Suppressor macrophage (primary cell): Measurements from ENCODE around the gene EDC3.
"Not testable (repeated sequence)": the region's sequence is repeated elsewhere in the genome, so short reads cannot be mapped to it uniquely, and the experiment has no call there.

Source experiments
- DNase-seq, 4 experiments: peaks; one replicate each; pipeline ENCODE4 v3.0.0-alpha.2; 2020 to 2022

Gene EDC3

DNA sequence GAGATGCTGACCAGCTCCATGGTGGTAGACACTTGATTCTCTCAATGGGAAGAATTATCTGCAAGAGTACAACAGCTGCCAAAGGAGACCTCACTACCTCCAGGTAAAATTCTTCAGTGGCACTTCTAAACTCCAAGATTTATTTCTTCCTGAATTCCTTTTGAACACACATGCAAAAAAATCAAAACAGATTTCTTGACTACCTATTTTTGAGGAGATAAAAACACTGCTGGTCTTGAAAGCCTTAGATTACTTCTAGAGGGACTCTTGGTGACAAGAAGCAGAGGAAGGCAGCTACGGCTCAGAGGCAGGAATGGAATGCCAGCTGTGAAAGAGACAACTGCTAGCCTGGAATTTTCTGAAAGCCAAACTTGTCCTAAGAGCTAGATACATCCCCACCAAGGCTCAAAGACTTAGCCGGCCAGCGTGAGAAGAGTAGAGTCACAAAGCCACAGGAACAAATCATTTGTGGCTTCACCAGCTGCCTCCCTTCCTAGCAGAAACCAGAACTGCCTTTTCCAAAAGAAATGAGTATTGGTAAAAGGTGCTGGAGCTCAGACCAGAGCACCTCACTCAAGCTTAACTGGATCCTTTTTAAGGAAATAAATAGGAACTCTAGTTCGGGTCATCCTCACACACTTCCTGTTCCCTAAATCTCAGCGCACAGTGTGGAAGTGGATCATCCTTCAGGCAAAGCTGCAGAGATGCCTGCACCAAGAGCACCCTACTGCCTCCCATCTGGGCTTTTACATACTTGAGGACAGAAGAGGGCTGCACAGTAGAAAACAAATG lies 47.6 kb downstream of the EDC3 start:
- DNase-seq: peak; percentile 42 to 53 (median 49)

GRCh38 chr15:74646480-74646879 lies 49.3 kb downstream of the EDC3 start:
- no peak for DNase-seq

DNA sequence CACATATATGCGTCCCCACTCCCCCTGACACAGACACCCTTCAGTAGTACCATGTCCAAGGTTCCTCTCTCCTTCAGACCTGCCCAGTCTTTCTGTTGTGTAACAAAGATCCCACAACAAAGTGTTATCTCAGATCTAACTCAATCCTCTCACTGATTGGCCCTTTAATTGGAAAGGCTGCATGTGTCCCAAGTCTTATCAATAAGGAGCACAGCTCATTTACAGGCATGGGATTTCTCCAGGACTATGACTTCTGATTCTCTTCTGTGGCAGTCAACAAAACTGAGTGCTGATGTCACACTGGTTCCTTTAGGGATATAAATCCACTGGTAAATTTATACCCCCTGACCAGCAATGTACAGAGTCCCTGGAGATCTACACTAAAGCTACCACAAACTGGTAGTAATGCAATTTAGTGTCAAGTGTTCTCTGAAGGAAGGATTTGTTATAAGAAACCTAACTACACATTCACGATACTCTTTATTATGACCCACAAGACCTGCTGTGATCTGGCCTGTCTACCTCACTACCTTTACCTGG lies 52.1 kb downstream of the EDC3 start:
- DNase-seq: no peak

DNA sequence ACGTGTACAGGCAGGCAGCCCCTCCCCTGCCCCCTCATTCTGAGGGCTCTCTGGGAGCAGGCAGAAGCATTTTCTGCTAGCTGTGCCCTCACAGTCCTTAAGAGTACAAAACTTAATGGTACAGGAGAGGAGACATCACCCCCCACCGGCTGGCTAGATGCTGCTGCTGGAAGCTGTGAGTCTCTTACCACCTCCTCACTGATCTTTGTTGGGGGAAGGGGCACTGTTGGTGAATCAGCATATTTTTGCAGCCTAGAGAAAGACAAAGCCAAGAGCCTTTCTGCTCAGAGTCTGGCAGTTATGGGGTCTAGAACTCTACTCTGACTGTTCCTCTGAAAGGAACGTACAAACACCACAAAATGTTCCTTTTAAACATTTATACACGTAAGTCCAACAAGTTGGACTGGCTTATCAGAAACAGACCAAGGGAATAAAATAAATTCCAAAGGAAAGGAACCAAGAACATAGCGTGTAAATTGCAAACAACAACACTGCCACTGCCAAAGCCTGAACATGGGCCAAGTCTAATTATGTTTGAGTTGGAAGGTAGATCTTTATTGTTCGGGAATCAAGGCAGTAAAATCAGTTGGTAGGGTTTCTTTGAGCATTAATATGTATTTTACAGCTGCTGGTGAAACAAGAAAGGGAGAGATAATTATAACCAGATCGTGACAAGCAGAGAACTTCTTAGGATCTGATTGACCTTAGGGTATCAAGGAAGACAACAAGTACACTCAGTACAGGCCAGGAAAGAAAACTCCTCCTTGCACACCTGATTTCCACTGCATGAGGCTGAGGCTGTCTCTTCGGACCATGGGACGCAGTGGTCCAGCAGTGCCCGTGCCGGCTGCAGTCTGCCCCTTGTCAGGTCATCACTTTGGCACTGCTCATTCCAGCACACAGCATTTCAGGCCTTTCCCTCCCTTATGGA lies 52.8 kb downstream of the EDC3 start:
- DNase-seq: no peak

- DNase-seq: no peak
Measured at GRCh38 chr15:74642348-74642733, 53.5 kb downstream of the EDC3 start.

DNA sequence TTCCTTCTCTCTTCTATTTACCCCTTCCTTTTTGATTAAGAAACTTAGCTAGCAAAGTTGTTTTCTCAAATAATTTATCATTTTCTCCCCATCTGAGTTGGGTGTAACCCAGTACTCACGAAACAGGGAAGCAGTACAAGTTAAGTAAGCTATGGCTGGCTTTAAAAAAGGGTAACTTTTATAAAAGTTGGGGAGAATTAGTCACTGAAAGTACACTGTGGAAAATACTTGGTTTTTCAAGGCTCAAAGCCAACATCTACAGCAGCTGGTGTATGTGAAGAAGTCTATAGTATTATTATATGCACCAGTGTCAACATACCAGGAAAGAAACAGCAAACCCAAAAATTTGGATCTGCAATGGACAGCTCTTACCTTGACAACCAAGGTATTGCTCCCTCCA lies 54.7 kb downstream of the EDC3 start:
- DNase-seq: no peak

DNA sequence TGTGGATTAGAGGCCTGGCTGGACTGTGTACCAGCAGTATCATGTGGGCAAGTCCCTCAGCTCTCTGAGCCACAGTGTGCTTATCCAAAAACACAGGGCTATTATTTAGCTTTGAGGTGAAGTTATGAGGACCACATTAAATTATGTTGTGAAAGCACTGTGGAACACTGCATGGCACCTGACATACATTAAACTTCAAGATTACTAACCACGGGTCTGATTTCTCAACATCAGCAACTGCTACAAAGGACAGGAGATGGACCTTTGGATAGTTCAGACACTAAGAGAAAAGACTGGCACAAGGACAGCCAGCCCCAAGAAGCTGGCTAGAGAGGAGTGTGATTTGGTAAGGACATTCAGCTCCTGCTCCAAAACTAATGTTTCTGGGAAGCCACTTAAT lies 58.8 kb downstream of the EDC3 start:
- DNase-seq: no peak

DNA sequence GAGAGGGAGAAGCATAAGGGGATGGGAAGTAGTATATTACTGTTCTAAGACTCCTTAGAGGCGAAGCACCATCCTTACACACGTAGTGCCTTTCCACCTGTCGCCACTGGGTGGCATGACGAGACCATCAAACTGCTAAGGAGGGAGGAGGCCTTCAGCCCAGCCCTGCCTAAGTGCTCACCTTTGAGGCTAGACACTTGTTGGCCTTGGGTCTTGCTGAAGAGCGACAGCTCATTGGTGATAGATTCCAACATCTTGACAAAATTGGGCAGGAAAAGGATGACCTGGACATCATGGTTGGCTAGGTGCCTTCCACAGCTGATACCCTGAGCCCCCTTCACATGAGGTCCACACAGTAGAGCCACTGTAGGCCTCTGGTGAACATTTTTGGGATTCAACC lies 60.6 kb downstream of the EDC3 start:
- peak; percentile 74 to 82 (median 78) for DNase-seq

DNA sequence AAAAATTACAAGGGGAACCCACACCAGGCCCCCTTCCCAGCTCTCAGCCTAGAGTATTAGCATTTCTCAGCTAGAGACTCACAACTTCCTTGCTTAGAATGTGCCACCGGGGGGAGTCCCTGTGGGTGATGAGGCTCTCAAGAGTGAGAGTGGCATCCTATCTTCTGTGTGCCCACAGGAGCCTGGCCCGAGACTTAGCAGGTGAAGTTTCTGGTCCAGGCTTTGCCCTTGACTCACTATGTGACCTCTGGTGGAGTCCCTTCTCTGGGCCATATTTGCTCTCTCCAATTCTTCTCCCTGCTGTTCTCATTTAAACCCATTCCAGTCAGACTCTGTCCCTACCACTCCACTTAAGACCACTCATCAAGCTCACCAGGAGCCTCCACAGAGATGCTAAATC lies 62.0 kb downstream of the EDC3 start:
- DNase-seq: no peak

DNA sequence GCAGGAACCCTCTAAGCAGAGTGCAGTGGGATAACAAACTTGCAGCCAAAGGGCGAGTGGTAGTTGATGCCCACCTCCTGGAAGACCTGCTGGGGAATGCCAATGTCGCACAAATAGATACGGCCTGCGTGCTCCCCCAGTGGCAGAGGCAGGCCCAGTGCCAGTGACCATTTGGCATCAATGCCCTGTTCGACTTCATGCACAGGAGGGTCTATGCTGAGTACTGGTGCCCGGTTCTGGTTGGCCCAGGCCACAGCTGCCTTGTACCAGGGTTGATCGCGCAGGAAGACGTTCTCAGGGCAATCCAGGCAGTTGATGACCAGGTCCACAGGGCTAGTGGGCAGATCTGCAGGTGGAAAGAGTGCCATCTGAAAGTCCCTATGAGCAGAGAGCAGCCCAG lies 63.2 kb downstream of the EDC3 start:
- DNase-seq: no peak

DNA sequence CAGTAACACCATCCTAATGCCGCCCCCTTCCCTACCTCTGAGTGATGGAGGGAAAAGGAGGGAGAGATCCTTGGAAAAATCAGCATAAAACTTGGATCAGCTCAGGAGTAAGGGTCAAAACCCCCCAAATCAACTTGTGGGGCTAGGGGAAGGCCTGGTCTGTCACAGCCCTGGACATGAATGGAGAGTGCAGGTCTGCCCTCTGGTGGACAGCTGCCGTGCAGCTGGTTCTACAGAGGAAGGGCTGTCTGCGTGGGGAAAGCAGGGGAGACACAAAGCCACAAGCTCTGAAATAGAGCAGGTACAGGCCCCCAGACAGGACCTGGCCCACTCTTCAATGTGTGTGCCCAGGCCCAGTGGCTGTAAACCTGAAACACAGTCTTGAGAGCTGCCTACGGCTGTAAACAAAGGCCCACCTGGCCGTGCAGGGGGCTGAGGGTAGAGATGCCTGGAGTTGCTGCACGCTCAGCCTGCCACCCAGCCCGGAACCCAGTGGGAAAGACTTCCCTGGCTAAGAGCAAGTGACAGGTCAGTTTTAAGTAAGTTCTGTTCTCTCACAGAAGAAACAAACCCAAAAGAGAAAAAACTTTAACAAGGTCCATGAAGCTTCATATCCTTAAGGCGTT lies 63.8 kb downstream of the EDC3 start:
- DNase-seq: peak; percentile 69 to 80 (median 72)

- no peak for DNase-seq
Measured at GRCh38 chr15:74631408-74631807, 64.4 kb downstream of the EDC3 start.

- DNase-seq: no peak
Measured at GRCh38 chr15:74631087-74631385, 64.8 kb downstream of the EDC3 start.

GRCh38 chr15:74630284-74631086 lies 65.3 kb downstream of the EDC3 start:
- DNase-seq: peak in 3 of 4 experiments; percentile 14 to 38 (median 25)

DNA sequence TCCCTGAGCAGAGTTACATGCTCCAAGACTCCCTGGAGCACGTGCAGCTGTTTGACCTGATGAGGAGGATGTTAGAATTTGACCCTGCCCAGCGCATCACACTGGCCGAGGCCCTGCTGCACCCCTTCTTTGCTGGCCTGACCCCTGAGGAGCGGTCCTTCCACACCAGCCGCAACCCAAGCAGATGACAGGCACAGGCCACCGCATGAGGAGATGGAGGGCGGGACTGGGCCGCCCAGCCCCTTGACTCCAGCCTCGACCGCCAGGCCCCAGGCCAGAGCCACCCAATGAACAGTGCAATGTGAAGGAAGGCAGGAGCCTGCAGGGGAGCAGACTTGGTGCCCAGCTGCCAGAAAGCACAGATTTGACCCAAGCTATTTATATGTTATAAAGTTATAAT lies 66.1 kb downstream of the EDC3 start:
- not testable (repeated sequence) for DNase-seq

GRCh38 chr15:74628949-74629348 lies 66.9 kb downstream of the EDC3 start:
- no peak for DNase-seq

DNA sequence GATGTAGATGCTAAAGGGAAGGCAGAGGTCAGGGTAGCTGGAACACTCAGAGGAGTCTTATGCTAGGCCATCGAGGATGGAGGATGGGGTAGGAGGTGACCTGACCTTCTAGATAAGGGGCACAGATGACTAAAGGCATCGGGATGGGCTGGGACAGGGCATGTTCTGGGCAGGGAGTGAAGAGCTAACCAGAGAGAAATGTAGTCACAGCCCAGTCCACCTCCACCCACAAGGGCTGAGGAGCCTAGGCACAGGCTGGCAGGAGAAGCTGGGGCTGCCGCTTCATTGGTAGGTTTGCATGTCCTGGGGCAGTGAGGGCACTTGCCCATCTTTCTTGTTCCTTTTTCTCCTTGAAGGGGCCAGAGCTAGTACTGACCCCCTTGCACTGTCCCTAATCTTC lies 67.6 kb downstream of the EDC3 start:
- DNase-seq: peak in 1 of 4 experiments; percentile 17

DNA sequence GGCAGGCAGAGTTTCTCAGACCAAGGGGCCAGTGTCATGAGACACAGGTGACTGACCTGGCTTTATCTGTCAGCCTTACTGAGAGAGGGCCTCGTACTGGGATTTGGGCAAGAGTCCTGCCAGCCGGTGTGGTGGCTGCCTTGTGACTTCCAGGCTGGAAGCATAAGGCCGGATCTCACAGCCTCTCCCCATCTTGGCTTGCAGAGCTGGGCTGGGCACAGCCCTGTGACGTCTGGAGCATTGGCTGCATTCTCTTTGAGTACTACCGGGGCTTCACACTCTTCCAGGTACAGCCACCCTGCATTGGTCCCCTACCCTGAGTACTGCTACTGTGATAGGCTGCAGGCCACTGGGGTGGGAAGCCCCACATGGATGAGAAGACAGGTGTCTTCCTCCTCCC lies 68.1 kb downstream of the EDC3 start:
- DNase-seq: no peak

DNA sequence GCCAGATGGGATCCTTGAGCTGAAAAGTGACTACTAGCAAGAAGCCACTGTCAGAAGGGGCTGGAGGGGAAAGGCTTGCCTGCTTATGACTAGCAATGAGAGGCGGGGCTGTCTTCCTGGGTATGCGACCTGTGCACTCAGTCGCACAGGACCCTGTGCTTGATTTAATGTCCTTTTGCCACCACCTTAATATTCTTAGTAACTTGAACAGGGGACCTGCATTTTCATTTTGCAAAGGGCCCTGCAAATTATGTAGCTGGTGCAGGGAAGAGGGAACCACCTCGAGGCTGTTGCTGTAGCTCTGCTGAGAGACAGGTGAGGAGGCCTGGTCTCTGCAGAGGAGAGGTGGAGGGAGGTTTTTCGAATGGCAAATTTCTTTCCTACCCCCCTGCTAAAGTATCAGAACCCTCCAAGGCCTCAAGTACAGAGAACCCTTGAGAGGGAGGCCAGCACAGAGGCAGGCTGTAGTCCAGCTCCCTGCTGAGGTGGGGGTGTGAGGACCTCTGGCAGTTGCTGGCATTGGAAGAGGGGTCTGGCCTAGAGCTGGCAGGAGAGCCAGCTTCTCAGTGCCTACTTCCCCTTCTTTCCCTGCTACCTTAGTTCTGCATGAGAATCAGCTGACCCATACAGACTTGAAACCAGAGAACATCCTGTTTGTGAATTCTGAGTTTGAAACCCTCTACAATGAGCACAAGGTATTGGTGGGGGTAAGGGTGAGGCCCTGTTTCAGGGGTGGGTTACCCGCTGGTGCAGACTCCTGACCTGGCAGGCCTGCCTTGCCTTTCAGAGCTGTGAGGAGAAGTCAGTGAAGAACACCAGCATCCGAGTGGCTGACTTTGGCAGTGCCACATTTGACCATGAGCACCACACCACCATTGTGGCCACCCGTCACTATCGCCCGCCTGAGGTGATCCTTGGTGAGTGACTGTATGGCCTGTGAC lies 68.8 kb downstream of the EDC3 start:
- DNase-seq: peak; percentile 41 to 62 (median 54)

- no peak for DNase-seq
Measured at GRCh38 chr15:74626336-74626735, 69.5 kb downstream of the EDC3 start.

DNA sequence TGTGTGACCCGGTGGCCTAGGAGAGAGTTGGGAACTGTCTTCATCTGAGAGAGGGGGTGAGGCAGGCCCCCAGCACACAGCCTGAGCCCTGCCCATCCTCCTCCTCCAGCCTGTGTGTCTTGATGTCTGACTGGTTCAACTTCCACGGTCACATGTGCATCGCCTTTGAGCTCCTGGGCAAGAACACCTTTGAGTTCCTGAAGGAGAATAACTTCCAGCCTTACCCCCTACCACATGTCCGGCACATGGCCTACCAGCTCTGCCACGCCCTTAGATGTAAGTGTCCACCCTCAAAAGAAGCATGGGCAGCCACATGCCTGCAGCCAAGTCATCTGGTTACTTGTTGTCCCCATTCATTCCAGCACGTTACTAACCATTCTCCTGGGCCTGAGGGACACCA lies 70.1 kb downstream of the EDC3 start:
- DNase-seq: no peak
